Measurements from ENCODE around the gene PRPF6. TPM values are rescaled to one million over a fixed set of nuclear protein-coding genes. Genes with fewer than 3 reads are reported as not detected.

PRPF6 gene
- polyA plus RNA-seq, 1 experiment, result 38.5 TPM

DNA sequence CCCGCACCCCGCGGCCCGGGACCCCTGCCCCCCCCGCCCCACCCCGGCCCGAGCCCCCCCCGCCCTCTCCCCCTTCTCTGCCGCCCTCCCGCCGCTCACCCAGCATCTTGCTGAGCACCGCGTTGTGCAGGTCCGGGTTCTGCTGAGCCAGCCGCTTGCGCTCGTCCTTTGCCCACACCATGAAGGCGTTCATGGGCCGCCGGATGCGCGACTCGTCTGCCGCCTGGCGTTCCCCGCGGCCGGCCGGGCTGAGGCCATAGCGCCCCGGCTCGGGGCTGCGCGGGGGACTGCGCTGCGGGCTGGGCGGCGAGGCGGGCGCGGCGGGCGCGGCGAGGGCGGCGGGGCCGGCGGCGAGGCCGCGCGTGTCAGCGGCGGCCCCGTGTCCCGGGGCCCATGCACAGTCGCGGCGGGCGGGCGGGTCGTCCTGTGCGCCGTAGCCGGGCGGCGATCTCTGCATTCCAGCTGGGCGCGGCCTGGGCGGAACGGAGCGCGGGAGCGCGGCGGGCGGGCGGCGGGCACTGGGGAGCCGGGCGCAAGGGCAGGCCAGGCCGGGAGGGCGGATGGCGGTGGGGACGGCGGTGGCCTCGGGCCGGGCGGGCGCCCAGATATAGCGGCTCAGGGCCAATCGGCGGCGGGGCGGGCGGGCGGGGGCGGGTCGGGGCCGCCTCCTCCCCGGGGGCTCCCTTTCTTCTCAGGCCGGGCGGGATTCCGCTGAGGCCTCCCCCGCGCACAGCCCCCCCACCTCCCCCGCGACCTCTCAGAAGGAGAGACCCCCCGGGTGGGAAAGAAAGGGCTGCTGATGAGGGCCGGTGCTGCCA is 68.3 kb downstream of the PRPF6 start, which contains the start of gene SOX18:
TSS of gene SOX18 (minus strand) at position 580 of the 818 bp plus-strand sequence. CDS start at position 457, 123 bp downstream.
- Histone ChIP-seq H3K9me3 (ENCODE audit: control insufficient read depth, insufficient read depth, low read length) (no peaks in the 10 kb centered on the region; the same call in 1 of the 2 replicates), H3K27me3 (ENCODE audit: control insufficient read depth, insufficient read depth, low read length) (peaks cover 62% of the 10 kb centered on the region), H3K4me3 (ENCODE audit: low read depth, low read length) (no peak within 1 kb of the TSS), H3K27ac (ENCODE audit: low read depth, low read length) (no peak within 1 kb of the TSS)
- ChIA-PET POLR2A (no interaction called here), CTCF (no interaction called here)
- TF ChIP-seq, protein P1, sequence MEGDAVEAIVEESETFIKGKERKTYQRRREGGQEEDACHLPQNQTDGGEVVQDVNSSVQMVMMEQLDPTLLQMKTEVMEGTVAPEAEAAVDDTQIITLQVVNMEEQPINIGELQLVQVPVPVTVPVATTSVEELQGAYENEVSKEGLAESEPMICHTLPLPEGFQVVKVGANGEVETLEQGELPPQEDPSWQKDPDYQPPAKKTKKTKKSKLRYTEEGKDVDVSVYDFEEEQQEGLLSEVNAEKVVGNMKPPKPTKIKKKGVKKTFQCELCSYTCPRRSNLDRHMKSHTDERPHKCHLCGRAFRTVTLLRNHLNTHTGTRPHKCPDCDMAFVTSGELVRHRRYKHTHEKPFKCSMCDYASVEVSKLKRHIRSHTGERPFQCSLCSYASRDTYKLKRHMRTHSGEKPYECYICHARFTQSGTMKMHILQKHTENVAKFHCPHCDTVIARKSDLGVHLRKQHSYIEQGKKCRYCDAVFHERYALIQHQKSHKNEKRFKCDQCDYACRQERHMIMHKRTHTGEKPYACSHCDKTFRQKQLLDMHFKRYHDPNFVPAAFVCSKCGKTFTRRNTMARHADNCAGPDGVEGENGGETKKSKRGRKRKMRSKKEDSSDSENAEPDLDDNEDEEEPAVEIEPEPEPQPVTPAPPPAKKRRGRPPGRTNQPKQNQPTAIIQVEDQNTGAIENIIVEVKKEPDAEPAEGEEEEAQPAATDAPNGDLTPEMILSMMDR (IDR thresholded peaks at IDR 0.05; ENCODE audit: low read depth, low read length), result no peak
- DNase-seq (ENCODE audit: low read depth, low spot score), result no peak

DNA sequence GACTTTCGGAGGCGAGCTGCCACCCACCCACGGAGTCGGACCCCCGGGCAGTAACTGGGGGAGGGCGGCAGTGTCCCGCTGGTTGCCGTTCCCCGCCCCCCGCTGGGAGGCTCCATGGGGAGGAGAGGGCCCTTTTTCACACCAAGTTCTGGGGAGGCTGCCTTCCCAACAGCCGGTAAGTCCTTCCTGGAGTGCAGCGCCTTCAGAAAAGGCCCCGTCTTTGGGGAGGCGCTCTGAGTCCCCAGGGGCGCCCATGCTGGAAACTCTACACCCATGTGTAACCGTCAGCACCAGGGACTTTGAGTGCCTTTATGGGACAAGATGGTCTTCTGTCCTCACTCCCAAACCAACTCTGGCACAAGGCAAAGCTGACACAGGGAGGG is 68.9 kb downstream of the PRPF6 start:
- H3K9me3 ChIP-seq (ENCODE audit: control insufficient read depth, insufficient read depth, low read length), result no peaks in the 10 kb centered on the region; the same call in 1 of the 2 replicates
- ChIA-PET CTCF (interaction anchor here (1.1 kb wide), 1 partner anchor 11 kb away, joined by 3 read pairs; no protein-coding TSS in a partner anchor), POLR2A (interaction anchor here (1.4 kb wide), 1 partner anchor 13 kb away, joined by 5 read pairs; the partner anchor contains the start of gene TCEA2)
- no peak overlapping the region for H3K27ac ChIP-seq (ENCODE audit: low read depth, low read length)
- no peak overlapping the region for H3K4me3 ChIP-seq (ENCODE audit: low read depth, low read length)
- DNase-seq (ENCODE audit: low read depth, low spot score), result no peak
- H3K27me3 ChIP-seq (ENCODE audit: control insufficient read depth, insufficient read depth, low read length), result peaks cover 62% of the 10 kb centered on the region
- TF ChIP-seq, protein P1 (IDR thresholded peaks at IDR 0.05; ENCODE audit: low read depth, low read length), result no peak

DNA sequence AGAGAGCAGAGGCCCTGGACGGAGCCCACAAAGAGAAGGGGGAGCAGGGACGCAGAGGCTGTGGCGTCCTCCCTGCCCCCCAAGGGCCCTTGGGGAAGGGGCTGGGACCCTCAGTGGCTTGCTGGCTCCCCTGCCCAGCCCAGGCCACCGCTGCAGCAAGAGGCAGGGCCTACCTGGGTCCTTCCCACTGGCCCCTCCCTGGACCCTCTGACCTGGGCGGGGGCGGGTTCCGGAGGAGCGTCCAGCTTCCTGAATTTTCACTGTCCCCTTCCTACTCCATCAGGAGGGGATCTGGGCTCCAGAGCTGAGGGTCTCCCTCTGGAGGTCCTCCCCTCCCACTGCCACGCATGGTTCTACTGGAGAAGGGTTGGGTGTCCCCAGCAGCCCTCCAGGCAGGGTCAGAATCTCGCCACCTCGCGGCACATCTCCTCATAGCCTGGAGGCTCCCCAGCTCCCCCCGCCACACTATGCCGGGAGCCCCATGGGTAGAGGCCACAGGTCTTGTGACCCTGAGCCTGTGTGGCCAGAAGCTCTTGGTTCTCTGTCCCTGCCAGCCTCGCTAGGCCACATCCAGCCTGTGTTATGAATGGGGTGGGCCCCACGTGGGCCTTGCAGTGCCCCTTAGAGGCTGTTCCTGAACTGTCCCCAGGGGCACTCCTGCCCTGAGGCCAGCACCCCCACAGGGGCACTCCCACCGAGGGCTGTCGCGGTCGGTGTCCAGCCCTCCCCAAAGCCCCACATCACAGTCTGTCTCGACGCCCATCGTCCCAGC is 69.5 kb downstream of the PRPF6 start:
- TF ChIP-seq, protein P1 (IDR thresholded peaks at IDR 0.05; ENCODE audit: low read depth, low read length), result no peak
- Histone ChIP-seq H3K27me3 (ENCODE audit: control insufficient read depth, insufficient read depth, low read length) (peaks cover 58% of the 10 kb centered on the region), H3K4me3 (ENCODE audit: low read depth, low read length) (no peak overlapping the region), H3K9me3 (ENCODE audit: control insufficient read depth, insufficient read depth, low read length) (no peaks in the 10 kb centered on the region; the same call in 1 of the 2 replicates), H3K27ac (ENCODE audit: low read depth, low read length) (no peak overlapping the region)
- ChIA-PET CTCF (interaction anchor here (1.1 kb wide), 1 partner anchor 11 kb away, joined by 3 read pairs; no protein-coding TSS in a partner anchor), POLR2A (interaction anchor here (1.4 kb wide), 1 partner anchor 12 kb away, joined by 5 read pairs; the partner anchor contains the start of gene TCEA2)
- no peak for DNase-seq (ENCODE audit: low read depth, low spot score)

DNA sequence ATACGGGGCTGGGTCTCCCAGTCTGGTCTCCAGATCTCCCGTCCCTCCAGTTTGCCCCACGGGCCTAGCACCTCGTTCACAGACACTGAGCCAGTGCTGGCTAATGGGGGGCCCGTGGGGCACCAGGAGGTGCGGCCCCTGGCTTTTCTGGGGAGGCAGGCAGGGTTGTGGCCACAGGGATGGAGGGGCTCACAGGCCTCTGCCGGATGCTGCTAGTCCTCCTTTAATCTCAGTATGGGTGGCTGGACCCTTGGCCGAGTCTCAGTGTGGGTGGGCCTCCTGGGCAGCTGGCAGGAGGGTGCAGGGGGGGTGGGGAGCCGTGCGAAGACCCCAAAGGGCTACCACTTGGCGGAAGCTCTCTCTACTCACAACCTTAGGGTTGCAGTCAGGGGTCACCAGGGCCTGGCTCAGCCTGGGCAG is 70.1 kb downstream of the PRPF6 start:
- Histone ChIP-seq H3K27me3 (ENCODE audit: control insufficient read depth, insufficient read depth, low read length) (peaks cover 52% of the 10 kb centered on the region), H3K27ac (ENCODE audit: low read depth, low read length) (no peak overlapping the region), H3K4me3 (ENCODE audit: low read depth, low read length) (no peak overlapping the region), H3K9me3 (ENCODE audit: control insufficient read depth, insufficient read depth, low read length) (no peaks in the 10 kb centered on the region; the same call in 1 of the 2 replicates)
- ChIA-PET CTCF (interaction anchor here (1.1 kb wide), 1 partner anchor 12 kb away, joined by 3 read pairs; no protein-coding TSS in a partner anchor), POLR2A (interaction anchor here (1.4 kb wide), 1 partner anchor 12 kb away, joined by 5 read pairs; the partner anchor contains the start of gene TCEA2)
- no peak for DNase-seq (ENCODE audit: low read depth, low spot score)
- TF ChIP-seq, protein P1 (IDR thresholded peaks at IDR 0.05; ENCODE audit: low read depth, low read length), result no peak
